Neural cell (in vitro differentiated cells): ENCODE data around the gene DENND6A.

Experiments
- EP300 ChIP-seq: fragments of 450-650 bp; conservative IDR thresholded peaks from 2 replicates; pipeline ENCODE4 v1.6.1; 2014; ENCODE audit warnings: antibody characterized with exemption, mild to moderate bottlenecking, moderate library complexity; ENCODE audit not compliant: poor library complexity, severe bottlenecking
- EZH2 ChIP-seq: fragments of 200-600, 300-800 bp; shearing (Covaris generic), sonication (generic); IDR thresholded peaks from 2 replicates; pipeline ENCODE4 v1.6.1; 2014; ENCODE audit warnings: antibody characterized with exemption, low read length, borderline replicate concordance, mild to moderate bottlenecking; ENCODE audit not compliant: insufficient read depth, poor library complexity, severe bottlenecking
- MXI1 ChIP-seq: fragments of 450-650 bp; conservative IDR thresholded peaks from 2 replicates; pipeline ENCODE4 v1.6.1; 2014; ENCODE audit warnings: antibody characterized with exemption, mild to moderate bottlenecking; ENCODE audit not compliant: poor library complexity, severe bottlenecking
- POLR2AphosphoS5 ChIP-seq: IDR thresholded peaks from 2 replicates; pipeline ENCODE4 v1.6.1; 2012
- RAD21 ChIP-seq: fragments of 450-650 bp; conservative IDR thresholded peaks from 2 replicates; pipeline ENCODE4 v1.6.1; 2014; ENCODE audit warnings: antibody characterized with exemption, mild to moderate bottlenecking, moderate library complexity
- SMC3 ChIP-seq: fragments of 450-650 bp; conservative IDR thresholded peaks from 2 replicates; pipeline ENCODE4 v1.6.1; 2014; ENCODE audit warnings: antibody characterized with exemption, mild to moderate bottlenecking, moderate library complexity; ENCODE audit not compliant: poor library complexity
- TAF1 ChIP-seq: IDR thresholded peaks from 2 replicates; pipeline ENCODE4 v1.6.1; 2012; ENCODE audit warnings: low read depth
- TF ChIP-seq, protein P1 (sequence below): fragments of 450-650 bp; IDR thresholded peaks from 2 replicates; pipeline ENCODE4 v1.5.1; 2014; ENCODE audit warnings: antibody characterized with exemption, mild to moderate bottlenecking, moderate library complexity; ENCODE audit not compliant: poor library complexity, severe bottlenecking
- TF ChIP-seq, protein P2 (sequence below): IDR thresholded peaks from 2 replicates; pipeline ENCODE4 v1.6.1; 2012; ENCODE audit warnings: borderline replicate concordance

DNA sequence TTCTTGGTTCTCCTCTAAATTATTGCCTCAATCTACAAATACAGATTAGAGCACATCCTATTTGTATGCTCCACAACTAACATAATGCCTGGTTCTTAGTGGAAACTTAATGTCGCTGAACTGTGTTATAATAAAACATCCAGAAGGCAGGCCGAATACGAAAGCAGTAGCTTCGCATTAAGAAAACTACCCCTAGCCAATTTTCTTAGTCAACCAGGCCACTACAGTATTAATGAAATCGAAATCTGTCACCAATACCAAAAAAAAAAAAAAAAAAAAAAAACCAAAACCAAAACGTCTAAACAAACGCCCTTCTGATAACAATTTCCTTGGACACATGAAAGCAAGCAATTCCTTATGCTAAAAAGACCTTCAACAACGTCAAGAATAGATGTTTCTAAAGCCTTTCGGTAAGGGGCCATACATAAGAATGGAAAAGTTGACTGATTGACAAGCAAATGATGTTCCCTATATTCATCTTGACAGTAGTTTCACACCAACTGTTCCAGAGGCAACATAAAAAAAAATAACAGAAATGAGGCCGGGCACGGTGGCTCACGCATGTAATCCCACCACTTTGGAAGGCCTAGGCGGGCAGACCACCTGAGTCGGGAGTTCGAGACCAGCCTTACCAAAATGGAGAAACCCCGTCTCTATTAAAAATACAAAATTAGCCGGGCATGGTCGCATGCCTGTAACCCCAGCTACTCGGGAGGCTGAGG is 1.3 kb downstream of the DENND6A start:
- TF ChIP-seq EZH2 = no peak
- TF ChIP-seq, protein P1, sequence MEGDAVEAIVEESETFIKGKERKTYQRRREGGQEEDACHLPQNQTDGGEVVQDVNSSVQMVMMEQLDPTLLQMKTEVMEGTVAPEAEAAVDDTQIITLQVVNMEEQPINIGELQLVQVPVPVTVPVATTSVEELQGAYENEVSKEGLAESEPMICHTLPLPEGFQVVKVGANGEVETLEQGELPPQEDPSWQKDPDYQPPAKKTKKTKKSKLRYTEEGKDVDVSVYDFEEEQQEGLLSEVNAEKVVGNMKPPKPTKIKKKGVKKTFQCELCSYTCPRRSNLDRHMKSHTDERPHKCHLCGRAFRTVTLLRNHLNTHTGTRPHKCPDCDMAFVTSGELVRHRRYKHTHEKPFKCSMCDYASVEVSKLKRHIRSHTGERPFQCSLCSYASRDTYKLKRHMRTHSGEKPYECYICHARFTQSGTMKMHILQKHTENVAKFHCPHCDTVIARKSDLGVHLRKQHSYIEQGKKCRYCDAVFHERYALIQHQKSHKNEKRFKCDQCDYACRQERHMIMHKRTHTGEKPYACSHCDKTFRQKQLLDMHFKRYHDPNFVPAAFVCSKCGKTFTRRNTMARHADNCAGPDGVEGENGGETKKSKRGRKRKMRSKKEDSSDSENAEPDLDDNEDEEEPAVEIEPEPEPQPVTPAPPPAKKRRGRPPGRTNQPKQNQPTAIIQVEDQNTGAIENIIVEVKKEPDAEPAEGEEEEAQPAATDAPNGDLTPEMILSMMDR = no peak
- TF ChIP-seq POLR2AphosphoS5 = no peak
- no peak for TF ChIP-seq TAF1
- TF ChIP-seq EP300 = no peak
- TF ChIP-seq, protein P2, sequence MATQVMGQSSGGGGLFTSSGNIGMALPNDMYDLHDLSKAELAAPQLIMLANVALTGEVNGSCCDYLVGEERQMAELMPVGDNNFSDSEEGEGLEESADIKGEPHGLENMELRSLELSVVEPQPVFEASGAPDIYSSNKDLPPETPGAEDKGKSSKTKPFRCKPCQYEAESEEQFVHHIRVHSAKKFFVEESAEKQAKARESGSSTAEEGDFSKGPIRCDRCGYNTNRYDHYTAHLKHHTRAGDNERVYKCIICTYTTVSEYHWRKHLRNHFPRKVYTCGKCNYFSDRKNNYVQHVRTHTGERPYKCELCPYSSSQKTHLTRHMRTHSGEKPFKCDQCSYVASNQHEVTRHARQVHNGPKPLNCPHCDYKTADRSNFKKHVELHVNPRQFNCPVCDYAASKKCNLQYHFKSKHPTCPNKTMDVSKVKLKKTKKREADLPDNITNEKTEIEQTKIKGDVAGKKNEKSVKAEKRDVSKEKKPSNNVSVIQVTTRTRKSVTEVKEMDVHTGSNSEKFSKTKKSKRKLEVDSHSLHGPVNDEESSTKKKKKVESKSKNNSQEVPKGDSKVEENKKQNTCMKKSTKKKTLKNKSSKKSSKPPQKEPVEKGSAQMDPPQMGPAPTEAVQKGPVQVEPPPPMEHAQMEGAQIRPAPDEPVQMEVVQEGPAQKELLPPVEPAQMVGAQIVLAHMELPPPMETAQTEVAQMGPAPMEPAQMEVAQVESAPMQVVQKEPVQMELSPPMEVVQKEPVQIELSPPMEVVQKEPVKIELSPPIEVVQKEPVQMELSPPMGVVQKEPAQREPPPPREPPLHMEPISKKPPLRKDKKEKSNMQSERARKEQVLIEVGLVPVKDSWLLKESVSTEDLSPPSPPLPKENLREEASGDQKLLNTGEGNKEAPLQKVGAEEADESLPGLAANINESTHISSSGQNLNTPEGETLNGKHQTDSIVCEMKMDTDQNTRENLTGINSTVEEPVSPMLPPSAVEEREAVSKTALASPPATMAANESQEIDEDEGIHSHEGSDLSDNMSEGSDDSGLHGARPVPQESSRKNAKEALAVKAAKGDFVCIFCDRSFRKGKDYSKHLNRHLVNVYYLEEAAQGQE = no peak
- TF ChIP-seq MXI1 = no peak
- TF ChIP-seq SMC3 = no peak
- no peak for TF ChIP-seq RAD21
